ENCODE measurements around the gene CSNK2A2.

DNA sequence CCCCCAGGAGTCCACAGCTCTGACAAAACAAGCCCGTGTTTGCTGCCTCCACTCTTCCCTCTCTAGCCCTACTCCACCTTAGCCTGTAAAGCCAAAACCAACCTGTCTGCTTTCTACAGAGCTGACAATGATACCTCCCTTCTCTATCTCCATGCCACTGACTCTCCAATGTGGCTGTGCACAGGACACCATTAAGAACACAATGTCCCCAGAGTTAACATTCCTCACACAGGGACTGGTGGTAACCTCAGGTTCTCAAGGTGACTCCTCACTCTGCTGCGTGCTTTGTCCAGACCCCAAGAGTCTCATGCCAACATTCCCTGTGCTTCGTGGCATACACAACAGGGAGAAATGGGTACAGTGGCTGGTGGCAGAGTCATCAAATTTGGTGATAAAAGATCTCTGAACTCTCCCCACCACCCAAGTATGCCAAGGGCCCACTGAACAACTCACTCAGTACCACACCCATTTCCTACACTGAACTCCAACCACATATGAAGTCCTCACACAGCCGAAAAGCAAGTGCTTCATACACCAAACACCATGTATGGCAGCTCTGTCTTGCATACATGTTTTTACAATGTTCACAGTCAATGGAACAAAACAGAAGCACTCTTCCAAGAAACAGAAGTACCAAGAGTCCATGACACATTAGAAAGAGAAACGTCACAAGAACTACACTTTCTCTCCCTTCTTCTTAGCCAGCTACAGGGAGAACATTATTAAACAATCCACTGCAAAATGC, 21.1 kb downstream of the CSNK2A2 start:
- TF ChIP-seq HDAC2 (IDR thresholded peaks at IDR 0.05): no peak
- no peak for TF ChIP-seq GTF2B (IDR thresholded peaks at IDR 0.05; ENCODE audit: extremely low read depth, insufficient read length)
- TF ChIP-seq, protein P1, sequence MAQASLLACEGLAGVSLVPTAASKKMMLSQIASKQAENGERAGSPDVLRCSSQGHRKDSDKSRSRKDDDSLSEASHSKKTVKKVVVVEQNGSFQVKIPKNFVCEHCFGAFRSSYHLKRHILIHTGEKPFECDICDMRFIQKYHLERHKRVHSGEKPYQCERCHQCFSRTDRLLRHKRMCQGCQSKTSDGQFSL (CRISPR knock-in tag; IDR thresholded peaks at IDR 0.05): no peak
- TF ChIP-seq, protein P1 (tag; IDR thresholded peaks at IDR 0.05): no peak
- TF ChIP-seq CTCF (IDR thresholded peaks at IDR 0.05 in 2 of 3, conservative IDR thresholded peaks at IDR 0.05 in 1 of 3; ENCODE audit: insufficient read depth in 2 of 3, low read depth in 1 of 3, low read length in 3 of 3): no peak
- no peak for TF ChIP-seq SRSF3 (IDR thresholded peaks at IDR 0.05; ENCODE audit: insufficient read depth, low read length)
- no peak for TF ChIP-seq SRF (CRISPR knock-in tag; IDR thresholded peaks at IDR 0.05)
- TF ChIP-seq POLR2A (conservative IDR thresholded peaks at IDR 0.05): no peak
- no peak for TF ChIP-seq HDAC6 (IDR thresholded peaks at IDR 0.05; ENCODE audit: low read depth, low read length)
- TF ChIP-seq POLR2AphosphoS2 (IDR thresholded peaks at IDR 0.05; ENCODE audit: low read length): no peak

Data from K562 (cell line).